ENCODE measurements around the gene EDRF1.

The EDRF1 gene

GRCh38 chr10:125766511-125766910, 47.0 kb downstream of the EDRF1 start:
- DNase-seq (ENCODE audit: low read depth in 2 of 2): no peak

DNA sequence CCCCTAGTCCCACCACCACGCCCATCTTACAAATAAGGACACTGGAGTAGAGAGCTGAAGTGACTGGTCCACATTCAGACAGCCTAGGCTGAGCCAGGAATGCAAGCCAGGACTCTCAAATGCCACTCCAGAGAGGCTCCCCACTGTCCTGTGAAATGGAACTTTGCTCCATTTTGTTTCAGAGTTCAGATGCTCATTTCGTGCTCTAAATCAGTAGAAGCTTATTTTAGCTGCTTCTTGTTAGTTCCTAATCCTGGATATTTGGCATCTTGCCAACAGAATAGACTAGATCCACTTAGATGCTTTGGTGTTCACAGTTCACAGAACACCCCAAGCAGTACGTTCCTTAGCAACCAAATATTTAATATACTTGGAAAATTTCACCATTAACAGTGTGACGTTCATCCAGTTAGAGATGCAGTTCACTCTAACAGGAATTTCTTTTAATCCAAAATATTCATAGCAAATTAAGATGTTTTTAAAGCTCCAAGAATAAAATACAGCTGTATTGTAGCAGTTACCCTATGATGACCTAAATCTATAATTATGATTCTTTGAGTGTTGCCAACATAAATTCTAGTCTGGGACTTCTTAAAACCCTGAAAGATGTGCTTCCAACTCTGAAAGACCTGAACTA, 48.8 kb downstream of the EDRF1 start:
- DNase-seq (ENCODE audit: low read depth in 2 of 2): no peak

- no peak for DNase-seq (ENCODE audit: low read depth in 2 of 2)
These were observed 49.7 kb downstream of the EDRF1 start for GRCh38 chr10:125769175-125769574.

DNA sequence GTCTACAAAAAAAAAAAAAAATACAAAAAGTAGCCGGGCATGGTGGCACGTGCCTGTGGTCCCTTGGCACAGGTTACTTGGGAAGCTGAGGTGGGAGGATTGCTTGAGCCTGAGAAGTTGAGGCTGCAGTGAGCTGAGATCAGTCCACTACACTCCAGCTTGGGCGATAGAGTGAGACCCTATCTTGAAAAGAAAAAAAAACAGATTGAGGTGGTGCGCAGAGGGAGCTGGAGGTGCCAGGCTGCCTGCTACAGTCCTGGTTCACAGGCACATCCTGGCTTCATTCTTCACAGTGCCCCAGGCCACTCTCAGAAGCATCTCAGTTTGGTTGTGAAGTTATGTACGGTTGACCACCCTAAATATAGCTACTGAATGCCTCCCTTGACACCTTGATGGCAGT, 51.3 kb downstream of the EDRF1 start:
- DNase-seq (ENCODE audit: low read depth in 2 of 2): no peak

GRCh38 chr10:125772112-125772863, 52.8 kb downstream of the EDRF1 start:
- no peak for DNase-seq (ENCODE audit: low read depth in 2 of 2)

DNA sequence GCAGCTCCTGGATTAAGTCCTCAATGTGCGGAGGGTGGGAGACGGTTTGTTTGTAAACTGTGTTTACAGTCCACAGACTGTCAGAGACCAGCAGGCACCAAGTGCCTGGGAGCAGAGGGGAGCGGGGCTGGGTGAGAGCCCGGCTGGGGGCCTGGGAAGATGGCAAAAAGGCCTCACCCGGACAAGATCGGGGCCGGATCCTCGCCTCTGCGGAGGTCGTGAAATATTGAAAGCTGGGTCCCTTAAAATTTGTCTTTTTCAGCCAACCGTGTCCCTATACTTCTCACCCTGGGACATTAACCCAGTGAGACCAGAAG, 53.3 kb downstream of the EDRF1 start:
- no peak for DNase-seq (ENCODE audit: low read depth in 2 of 2)

DNA sequence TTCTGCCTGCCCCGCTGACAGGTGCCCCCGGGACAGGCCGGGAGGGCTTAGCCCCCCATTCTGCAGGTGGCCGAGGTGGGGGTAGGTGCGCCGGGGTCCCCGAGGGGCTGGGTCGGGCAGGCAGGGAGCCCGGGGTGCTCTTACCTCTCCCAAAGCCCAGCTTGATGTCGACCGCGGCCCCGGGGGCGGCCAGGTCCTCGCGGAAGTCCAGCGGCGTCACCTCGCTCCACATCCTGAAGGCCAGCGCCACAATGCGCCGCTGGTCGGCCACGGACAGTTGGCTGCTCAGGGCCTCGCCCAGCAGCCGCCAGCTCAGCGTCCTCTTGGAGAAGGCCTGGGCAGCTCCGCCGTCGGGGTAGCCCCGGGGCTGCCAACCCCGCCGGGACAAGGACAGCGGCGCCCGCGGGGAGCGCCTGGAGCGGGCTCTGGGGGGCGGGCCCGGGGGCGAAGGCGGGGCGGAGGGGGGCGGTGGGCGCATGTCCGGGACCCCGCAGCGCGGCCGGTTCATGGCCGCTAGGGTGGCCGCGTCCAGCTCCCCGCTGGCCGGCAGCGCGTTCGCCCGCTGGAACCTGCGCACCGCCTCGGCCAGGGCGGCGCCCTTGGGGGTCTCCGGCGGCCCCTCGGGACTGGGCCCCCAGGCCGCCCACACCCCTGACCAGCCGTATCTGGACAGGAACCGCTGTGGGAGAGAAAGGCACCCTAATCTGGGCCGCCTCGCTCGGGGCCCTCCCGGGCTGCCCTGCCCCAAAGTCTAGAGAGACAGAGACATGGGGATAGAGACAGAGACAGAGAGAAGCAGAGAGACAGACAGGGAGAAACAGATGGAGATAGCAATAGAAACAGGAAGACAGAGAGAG, 54.4 kb downstream of the EDRF1 start:
- DNase-seq (ENCODE audit: low read depth in 2 of 2): no peak

- DNase-seq (ENCODE audit: low read depth in 2 of 2): no peak
These were observed 55.2 kb downstream of the EDRF1 start for GRCh38 chr10:125774581-125775191.

GRCh38 chr10:125775491-125776106, 56.1 kb downstream of the EDRF1 start, which contains the start of gene MMP21:
Gene MMP21, minus strand, starts transcription at chr10:125775821. Its CDS starts 0 bp downstream, at chr10:125775821.
- no peak for DNase-seq (ENCODE audit: low read depth in 2 of 2)

- no peak for DNase-seq (ENCODE audit: low read depth in 2 of 2)
These were observed 58.3 kb downstream of the EDRF1 start for GRCh38 chr10:125777806-125778205.

DNA sequence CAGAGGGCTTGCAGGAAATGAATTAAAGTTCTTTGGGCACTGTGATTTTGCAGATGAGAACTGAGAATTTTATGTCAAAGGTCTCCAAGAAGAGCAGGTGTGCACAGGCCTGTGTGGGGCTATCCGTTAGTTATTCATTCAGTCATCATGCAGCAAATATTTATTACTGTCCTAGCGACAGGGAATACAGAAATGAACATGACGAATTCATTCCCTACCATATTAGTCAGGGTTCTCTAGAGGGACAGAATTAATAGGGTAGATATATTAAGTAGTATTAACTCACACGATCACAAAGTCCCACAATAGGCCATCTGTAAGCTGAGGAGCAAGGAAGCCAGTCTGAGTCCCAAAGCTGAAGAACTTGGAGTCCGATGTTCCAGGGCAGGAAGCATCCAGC, 59.0 kb downstream of the EDRF1 start:
- DNase-seq (ENCODE audit: low read depth in 2 of 2): no peak

- no peak for DNase-seq (ENCODE audit: low read depth in 2 of 2)
These were observed 60.2 kb downstream of the EDRF1 start for GRCh38 chr10:125779403-125780327.

DNA sequence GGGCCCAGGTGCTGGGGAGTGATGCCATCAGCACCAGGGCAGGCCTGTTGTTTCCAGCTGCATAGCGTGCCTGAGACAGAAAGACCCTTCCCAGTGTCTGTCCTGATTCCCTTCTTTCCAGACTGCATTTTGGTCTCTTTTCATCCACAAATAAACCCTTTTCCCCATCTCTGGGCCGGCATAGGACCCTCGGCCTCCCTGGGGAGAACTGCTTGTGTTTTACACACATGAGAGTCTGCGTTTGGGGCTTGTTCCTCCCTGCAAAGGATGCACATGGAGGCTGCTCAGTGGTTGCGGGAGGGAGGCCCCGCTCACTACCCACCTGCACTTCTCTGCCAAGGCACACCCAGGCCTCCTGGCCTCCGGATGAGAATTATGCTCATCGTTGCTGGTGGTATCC, 61.9 kb downstream of the EDRF1 start:
- no peak for DNase-seq (ENCODE audit: low read depth in 2 of 2)

- no peak for DNase-seq (ENCODE audit: low read depth in 2 of 2)
These were observed 62.5 kb downstream of the EDRF1 start for GRCh38 chr10:125782054-125782453.

DNA sequence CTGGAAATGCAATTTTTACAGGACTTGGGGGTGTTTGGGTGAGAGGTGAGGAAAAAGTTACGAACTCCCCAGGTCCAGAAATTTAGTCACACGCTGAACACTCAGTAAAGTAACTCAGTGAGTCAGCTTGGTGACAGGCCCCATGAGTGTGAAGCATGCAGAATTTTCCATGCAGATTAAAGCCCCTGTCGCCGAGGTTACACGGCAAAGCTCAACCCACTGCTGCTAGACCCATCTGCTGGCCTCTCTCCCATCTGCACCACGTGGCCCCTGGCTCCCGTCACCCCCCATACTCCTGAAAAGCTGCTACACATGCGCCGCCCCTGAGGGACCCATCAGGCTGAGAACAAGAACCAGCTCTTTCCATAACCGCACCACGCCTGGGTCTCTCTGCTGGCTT, 63.1 kb downstream of the EDRF1 start:
- DNase-seq (ENCODE audit: low read depth in 2 of 2): no peak

- no peak for DNase-seq (ENCODE audit: low read depth in 2 of 2)
These were observed 63.9 kb downstream of the EDRF1 start for GRCh38 chr10:125783408-125783807.

DNA sequence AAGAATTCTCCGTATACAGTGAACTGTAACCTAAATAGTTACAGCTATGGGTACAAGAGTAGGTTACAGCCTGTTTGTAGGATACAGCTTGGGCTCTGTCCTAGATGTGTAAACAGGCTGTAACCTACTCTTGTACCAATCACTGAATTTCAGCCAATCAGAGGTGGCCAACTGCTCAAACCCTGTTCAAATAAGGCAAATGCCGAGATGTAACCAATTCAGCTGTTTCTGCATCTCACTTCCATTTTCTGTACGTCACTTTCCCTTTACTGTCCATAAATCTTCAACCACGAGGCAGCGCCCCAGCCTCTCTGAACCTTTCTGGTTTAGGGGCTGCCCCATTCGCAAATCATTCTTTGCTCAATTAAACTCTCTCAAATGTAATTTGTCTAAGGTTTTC, 64.4 kb downstream of the EDRF1 start:
- DNase-seq (ENCODE audit: low read depth in 2 of 2): no peak

DNA sequence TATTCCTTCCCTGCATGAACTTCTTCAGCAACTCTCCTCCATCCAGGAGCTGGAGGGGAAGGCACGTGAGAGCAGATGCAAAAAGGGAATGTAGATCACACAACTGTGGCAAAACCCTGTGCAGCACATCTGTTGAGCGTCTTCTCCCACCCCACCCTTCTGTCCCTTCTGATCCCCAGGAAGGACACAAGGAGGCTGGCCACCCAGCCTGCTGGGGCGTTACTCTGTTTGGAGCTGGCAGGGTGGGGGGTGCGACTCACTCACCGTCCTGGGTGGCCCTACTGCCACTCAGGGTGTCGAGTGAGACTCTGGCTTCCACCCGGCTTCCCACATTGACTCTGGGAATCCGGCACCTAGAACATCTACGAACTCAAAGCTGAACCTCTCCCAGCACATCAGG, 66.3 kb downstream of the EDRF1 start:
- DNase-seq (ENCODE audit: low read depth in 2 of 2): no peak

DNA sequence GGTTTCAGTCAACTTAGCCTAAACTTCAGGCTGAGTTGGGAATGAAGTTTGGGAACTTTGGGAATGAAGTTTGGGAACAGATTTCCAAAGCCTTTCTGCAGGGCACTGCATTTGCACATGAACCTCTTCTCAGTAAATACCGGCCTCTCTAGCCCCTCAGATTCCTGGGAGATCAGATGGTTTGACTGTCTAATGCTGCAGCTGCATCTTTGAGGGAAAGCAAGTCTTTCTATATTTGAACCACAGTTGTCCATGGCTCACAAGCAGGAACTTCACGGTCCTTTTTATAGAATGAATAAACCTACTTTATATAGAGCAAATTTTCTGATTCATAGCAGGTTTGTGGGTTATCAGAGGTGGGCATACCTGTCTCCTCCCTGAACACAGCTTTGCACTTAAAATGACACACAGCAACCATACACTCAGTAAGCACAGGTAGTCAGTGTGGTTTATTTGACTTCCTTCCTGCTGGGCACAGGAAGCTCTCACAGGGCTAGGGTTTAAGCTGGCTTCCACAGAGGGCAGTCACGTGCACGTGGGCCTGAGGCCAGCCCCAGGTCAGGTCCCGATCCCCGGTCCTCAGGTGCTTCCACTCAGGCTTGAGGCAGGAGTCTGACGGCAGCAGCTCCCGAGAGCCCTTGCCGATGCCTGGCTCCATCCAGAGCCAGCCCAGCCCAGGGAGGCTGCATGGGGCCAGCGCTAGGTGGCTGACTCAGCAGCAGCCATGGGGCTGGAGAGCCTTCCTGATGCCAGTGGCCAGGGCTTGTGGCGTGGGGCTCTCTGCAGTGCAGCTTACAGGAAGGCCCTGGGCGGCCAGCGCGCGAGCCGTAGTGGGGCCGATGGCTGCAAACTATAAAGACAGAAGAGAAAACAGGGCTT, 68.9 kb downstream of the EDRF1 start:
- DNase-seq (ENCODE audit: low read depth in 2 of 2): no peak

Measured in activated CD4-positive, alpha-beta T cell treated with anti-CD3 and anti-CD28 coated beads for 24 hours (primary cell).